ENCODE measurements around the gene KCNJ18.

GRCh38 chr17:21680366-21680765 lies 12.0 kb upstream of the KCNJ18 start:
- no peak for TF ChIP-seq CTCF (IDR thresholded peaks at IDR 0.05)
- no peak for TF ChIP-seq POLR2A (IDR thresholded peaks at IDR 0.05)

Data from right lobe of liver (tissue), 4 donors.